Activated naive CD8-positive, alpha-beta T cell treated with anti-CD3 and anti-CD28 coated beads for 36 hours (primary cell): ENCODE results near the gene SPECC1L. TPM values are rescaled to one million over a fixed set of nuclear protein-coding genes. Genes with fewer than 3 reads are reported as not detected.

Source experiments
- DNase-seq: peaks from one replicate; pipeline ENCODE4 v3.0.0; 2021
- H3K27ac Mint-ChIP-seq: one replicate; pipeline ENCODE4 v1.8.0; 2022; ENCODE audit warnings: mild to moderate bottlenecking, moderate library complexity, mixed read lengths
- H3K27me3 Mint-ChIP-seq: one replicate; pipeline ENCODE4 v1.8.0; 2022; ENCODE audit warnings: mild to moderate bottlenecking, mixed read lengths
- H3K36me3 Mint-ChIP-seq: one replicate; pipeline ENCODE4 v1.8.0; 2021; ENCODE audit warnings: mild to moderate bottlenecking, mixed read lengths
- H3K4me1 Mint-ChIP-seq: one replicate; pipeline ENCODE4 v1.8.0; 2021; ENCODE audit warnings: mixed read lengths
- H3K4me3 Mint-ChIP-seq: one replicate; pipeline ENCODE4 v1.8.0; 2022; ENCODE audit warnings: mild to moderate bottlenecking, moderate library complexity, mixed read lengths
- H3K9me3 Mint-ChIP-seq: one replicate; pipeline ENCODE4 v1.8.0; 2022; ENCODE audit warnings: mixed read lengths
- total RNA-seq, 2 experiments: library from RNA; stranded (reverse); gene quantifications; one replicate each; pipeline ENCODE4 v1.2.3, GENCODE V29; 2021

SPECC1L gene
- total RNA-seq, 2 experiments from 2014 or later = 46.3 to 47.7 TPM

DNA sequence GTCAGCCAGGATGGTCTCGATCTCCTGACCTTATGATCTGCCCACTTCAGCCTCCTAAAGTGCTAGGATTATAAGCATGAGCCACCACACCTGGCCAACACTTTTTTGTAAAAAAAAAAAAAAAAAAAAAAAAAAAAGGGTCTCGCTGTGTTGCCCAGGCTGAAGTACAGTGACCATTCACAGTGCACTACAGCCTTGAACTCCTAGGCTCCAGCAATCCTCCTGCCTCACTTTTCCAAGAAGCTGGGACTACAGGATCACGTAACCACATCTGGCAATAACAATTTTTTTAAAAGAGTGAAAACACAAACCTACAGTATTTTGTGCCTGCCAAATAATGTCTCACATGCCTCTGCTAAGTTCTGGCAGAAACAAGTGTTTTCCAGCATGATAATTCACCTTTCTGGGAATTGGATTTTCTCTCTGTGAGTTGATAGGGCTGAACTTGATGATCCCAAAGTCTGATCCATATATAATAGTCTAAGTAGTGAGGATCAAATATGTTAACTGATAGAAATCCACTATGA lies 187.3 kb downstream of the SPECC1L start:
- no peaks in the 10 kb centered on the region for H3K9me3 Mint-ChIP-seq
- H3K27me3 Mint-ChIP-seq = no peaks in the 10 kb centered on the region
- no peak overlapping the region for H3K4me3 Mint-ChIP-seq
- H3K4me1 Mint-ChIP-seq = peaks cover 5% of the 10 kb centered on the region
- H3K27ac Mint-ChIP-seq = no peak overlapping the region
- no peak for DNase-seq
- no peaks in the 10 kb centered on the region for H3K36me3 Mint-ChIP-seq

DNA sequence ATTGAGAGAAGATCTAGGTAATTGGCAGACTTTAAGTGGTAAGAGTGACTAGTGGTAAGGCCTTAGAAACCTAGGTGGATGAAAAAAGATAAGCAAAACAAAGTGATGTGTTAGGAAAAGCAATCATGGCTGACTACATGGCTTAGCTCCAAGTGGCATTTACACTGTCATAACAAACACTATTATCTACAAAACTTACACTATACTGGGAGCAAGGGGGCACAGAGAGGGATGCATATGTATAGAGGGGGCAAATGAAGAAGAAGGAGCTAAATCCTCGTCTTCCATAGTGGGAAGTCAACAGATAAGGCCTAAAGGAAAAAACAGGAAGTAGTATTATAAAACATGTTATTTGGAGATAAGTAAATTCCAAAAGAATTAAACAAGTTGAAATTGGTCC lies 189.3 kb downstream of the SPECC1L start:
- no peaks in the 10 kb centered on the region for H3K36me3 Mint-ChIP-seq
- no peaks in the 10 kb centered on the region for H3K9me3 Mint-ChIP-seq
- no peaks in the 10 kb centered on the region for H3K27me3 Mint-ChIP-seq
- no peak for DNase-seq
- no peak overlapping the region for H3K4me3 Mint-ChIP-seq
- H3K27ac Mint-ChIP-seq = no peak overlapping the region
- peaks cover 5% of the 10 kb centered on the region for H3K4me1 Mint-ChIP-seq

DNA sequence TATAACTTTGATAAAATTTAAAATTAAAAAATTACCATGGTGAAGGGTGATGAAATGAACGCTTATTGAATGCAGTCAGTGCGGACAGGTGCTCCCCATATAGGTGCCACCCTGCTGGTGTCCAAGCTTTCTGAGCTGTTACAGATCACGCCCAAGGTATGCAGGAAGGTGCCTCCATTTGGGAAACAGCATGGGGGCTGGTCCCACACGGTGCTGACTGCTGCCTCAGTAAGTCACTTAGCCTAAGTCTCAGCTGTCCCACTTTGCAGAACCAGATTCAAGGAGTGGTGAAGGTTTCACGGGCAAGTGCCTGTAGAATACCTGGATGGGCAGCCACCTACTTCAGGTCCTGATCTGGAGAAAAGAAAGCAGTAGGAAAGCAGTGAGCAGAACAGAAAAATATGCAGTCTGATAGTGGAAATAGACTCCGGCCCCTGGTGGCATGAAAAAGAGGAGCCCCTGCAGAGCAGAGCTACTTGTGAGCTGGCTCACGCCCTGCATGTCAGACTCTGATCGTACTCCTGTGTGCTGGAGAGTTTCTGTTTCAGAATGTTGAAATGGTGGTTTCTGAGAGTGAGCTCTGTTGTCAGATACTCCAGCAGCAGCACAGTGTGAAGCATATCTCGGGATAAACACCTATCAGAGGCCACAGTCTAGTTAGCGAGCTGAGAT lies 189.9 kb downstream of the SPECC1L start:
- H3K36me3 Mint-ChIP-seq = no peaks in the 10 kb centered on the region
- peaks cover 7% of the 10 kb centered on the region for H3K4me1 Mint-ChIP-seq
- DNase-seq = no peak
- H3K9me3 Mint-ChIP-seq = no peaks in the 10 kb centered on the region
- H3K4me3 Mint-ChIP-seq = no peak overlapping the region
- H3K27me3 Mint-ChIP-seq = no peaks in the 10 kb centered on the region
- H3K27ac Mint-ChIP-seq = no peak overlapping the region

DNA sequence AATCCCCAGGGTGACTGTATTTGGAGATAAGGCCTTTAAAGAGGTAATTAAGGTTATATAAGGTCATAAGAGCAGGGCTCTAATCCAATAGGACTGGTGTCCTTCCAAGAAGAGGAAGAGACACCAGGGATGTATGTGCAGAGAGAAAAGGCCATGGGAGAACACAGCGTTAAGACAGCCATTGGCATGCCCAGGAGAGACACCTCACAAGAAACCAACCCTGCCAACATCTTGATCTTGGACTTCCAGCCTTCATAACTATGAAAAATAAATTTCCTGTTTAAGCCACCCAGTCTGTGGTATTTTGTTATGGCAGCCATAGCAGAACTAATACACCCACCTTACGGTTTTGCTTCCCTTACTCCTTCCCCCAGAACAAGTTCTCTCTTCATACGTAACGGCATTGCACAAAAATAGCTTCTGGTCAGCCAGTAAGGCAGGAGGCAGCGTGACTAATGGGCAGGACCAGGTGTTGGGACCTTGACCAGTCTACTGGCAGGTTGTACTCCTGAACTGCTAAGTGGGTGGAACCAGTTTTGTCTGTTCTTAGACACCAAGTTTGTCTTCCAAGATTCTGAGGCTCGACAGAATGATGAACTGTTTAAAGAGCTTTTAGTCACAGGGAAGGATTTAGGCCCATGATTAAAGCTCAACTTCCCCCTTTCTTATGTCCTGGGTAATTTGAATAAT lies 192.6 kb downstream of the SPECC1L start:
- no peaks in the 10 kb centered on the region for H3K36me3 Mint-ChIP-seq
- H3K27me3 Mint-ChIP-seq = no peaks in the 10 kb centered on the region
- H3K9me3 Mint-ChIP-seq = no peaks in the 10 kb centered on the region
- DNase-seq = no peak
- no peak overlapping the region for H3K4me3 Mint-ChIP-seq
- peaks cover 17% of the 10 kb centered on the region for H3K4me1 Mint-ChIP-seq
- H3K27ac Mint-ChIP-seq = no peak overlapping the region

DNA sequence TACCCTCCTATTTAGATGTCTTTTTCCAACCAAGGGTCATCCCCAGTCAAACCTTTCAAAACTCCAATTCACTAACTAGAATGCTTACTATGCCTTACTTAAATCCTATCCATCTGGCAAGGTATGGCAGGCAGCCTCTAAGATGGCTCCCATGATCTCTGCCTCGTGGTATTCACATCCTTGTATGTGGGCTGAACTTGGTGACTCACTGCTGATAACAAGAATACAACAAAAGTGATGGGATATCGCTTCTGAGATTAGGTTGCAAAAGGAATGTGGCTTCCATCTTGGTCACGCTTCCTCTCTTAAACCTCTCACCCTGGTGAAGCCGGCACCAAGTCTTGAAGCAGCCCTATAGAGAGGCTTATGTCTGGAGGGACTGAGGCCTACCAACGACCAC lies 194.9 kb downstream of the SPECC1L start:
- H3K36me3 Mint-ChIP-seq = no peaks in the 10 kb centered on the region

DNA sequence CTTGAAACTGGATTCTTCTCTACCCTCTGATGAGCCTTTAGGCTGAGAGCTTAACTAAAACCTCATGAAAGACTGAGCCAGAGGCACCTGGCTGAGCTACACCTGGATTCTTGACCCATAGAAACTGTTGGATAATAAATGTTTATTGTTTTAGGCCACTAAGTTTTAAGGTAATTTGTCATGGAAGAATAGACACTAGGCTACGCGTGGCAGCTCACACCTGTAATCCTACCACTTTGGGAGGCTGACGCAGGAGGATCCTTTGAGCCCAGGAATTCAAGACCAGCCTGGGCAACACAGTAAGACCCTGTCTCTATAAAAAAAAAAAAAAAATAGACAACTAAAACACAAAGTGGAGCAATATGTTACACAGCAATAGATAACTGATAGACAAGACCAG lies 195.3 kb downstream of the SPECC1L start:
- no peaks in the 10 kb centered on the region for H3K36me3 Mint-ChIP-seq
- peaks cover 12% of the 10 kb centered on the region for H3K4me1 Mint-ChIP-seq
- no peak overlapping the region for H3K27ac Mint-ChIP-seq
- no peak overlapping the region for H3K4me3 Mint-ChIP-seq
- no peak for DNase-seq
- no peaks in the 10 kb centered on the region for H3K27me3 Mint-ChIP-seq
- no peaks in the 10 kb centered on the region for H3K9me3 Mint-ChIP-seq

More for the DNA sequence above, 194.9 kb downstream of the SPECC1L start:
- H3K27me3 Mint-ChIP-seq = no peaks in the 10 kb centered on the region
- no peaks in the 10 kb centered on the region for H3K9me3 Mint-ChIP-seq
- no peak overlapping the region for H3K27ac Mint-ChIP-seq
- DNase-seq = no peak
- H3K4me3 Mint-ChIP-seq = no peak overlapping the region
- H3K4me1 Mint-ChIP-seq = peaks cover 16% of the 10 kb centered on the region

DNA sequence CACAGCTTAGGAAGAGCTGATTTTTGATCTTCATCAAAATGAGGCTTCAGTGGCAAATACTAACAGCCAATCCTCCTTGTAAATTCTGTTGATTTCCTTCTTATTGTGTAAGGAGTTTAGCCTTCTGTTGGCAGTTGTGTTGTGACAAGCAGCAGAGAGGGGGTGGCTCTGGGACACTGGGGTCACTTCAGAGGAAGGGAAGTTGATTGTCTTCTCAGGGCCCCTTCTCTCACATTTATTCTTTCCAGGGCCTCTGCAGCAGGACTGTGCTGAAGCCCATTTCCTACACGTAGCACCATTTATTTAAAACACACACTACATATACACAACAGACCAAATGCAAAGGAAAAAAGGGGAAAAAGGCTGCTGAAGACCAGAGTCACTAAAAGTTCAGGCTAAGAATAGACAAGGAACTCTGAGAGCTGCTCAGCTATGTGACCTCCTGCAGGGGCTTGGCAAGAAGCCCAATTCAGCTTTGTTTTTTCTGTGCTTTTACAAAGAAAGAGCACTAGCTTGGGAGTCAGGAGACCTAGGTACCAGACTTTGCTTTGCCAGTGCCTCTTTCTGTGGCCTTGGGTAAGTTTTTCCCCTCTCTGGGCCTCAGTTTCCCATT lies 196.2 kb downstream of the SPECC1L start:
- no peak overlapping the region for H3K4me3 Mint-ChIP-seq
- H3K36me3 Mint-ChIP-seq = no peaks in the 10 kb centered on the region
- no peak overlapping the region for H3K27ac Mint-ChIP-seq
- no peaks in the 10 kb centered on the region for H3K27me3 Mint-ChIP-seq
- H3K9me3 Mint-ChIP-seq = no peaks in the 10 kb centered on the region
- DNase-seq = no peak
- peaks cover 12% of the 10 kb centered on the region for H3K4me1 Mint-ChIP-seq

DNA sequence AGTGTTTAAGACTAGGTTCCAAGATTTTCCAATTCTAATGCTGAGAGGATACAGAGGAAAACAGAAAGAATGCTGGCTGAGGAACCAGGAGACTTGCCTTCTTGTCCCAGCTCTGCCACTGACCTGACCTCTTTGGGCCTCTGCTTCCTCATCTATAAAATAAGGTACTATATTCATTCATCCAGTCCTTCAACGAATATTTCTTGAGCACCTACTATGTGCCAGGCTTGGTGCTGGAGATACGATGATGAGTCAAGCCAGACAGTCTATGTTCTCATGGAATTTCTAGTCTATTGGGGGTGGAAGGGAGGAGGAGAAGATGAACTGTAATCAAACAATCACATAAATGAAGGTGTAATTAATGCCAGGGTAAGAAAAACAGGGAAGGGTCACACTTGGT lies 196.7 kb downstream of the SPECC1L start:
- no peak for DNase-seq
- H3K4me3 Mint-ChIP-seq = no peak overlapping the region
- H3K36me3 Mint-ChIP-seq = no peaks in the 10 kb centered on the region
- peaks cover 12% of the 10 kb centered on the region for H3K4me1 Mint-ChIP-seq
- H3K27ac Mint-ChIP-seq = no peak overlapping the region
- no peaks in the 10 kb centered on the region for H3K27me3 Mint-ChIP-seq
- H3K9me3 Mint-ChIP-seq = no peaks in the 10 kb centered on the region

Other genes starting within 250 kb of the SPECC1L start
- gene SUSD2, start 89.3 kb upstream of the SPECC1L start, total RNA-seq = under 1 TPM; 0.56 to 0.80 TPM
- not detected for gene GGT5, start 25.7 kb upstream of the SPECC1L start, total RNA-seq
- gene ADORA2A, start 156.8 kb downstream of the SPECC1L start, total RNA-seq = 10 to 100 TPM; 45.1 to 45.2 TPM
- gene UPB1, start 224.5 kb downstream of the SPECC1L start, total RNA-seq = under 1 TPM in 1 of 2 experiments, not detected in 1; 0.08 TPM